HG03025 (cell line): ENCODE measurements around the gene OR2A25.
"Not testable (repeated sequence)": the region's sequence is repeated elsewhere in the genome, so short reads cannot be mapped to it uniquely, and the experiment has no call there.

Experiments used
- ATAC-seq: cut with Tn5 transposase; IDR thresholded peaks from one replicate; pipeline ENCODE4 v1.9.1; 2021; ENCODE audit warnings: mild to moderate bottlenecking, moderate library complexity; ENCODE audit not compliant: unreplicated experiment, low FRiP score

OR2A25 gene, protein sequence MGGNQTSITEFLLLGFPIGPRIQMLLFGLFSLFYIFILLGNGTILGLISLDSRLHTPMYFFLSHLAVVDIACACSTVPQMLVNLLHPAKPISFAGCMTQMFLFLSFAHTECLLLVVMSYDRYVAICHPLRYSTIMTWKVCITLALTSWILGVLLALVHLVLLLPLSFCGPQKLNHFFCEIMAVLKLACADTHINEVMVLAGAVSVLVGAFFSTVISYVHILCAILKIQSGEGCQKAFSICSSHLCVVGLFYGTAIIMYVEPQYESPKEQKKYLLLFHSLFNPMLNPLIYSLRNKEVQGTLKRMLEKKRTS

DNA sequence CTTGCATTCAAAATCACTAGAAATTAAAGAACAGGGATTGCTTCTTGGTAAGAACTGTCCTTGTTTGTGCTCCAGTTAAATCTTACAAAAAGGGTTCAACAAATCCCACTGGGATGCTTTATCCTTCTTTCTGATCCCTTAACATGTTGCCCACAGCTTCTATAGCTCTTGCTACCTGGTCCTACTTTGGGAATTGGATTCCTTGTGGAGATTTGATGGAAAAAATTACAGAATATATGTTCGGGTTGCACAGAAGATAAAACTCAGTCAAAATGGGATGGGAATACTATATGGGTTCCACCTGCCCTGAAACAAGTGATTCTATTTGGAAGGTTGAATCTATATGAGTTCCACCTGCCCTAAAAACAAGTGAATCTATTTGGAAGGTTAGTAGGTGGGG lies at the start of gene OR2A25:
Gene OR2A25, plus strand, starts transcription at position 301 of the 400 bp plus-strand sequence. CDS start 4,409 bp downstream, outside the sequence.
- ATAC-seq: no peak

DNA sequence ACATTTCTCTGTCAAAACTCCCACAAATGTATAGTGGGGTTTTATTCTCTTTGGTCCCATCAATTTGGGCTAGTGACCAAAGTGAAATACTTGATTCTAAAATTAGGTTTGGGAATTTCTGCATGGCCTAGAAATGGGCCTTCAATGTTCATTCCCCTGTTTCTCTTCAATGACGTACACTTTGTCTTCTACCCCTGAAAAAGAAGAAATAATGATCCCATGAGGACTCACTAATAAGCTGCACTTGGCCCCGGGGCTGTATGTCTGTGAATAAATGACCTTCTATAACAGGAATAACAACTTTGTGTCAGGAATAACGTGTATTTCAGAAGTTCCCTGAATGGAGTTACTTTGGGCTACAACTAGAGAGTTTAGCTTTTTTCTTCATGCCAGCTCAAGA lies 49.3 kb upstream of the OR2A25 start:
- no peak for ATAC-seq

DNA sequence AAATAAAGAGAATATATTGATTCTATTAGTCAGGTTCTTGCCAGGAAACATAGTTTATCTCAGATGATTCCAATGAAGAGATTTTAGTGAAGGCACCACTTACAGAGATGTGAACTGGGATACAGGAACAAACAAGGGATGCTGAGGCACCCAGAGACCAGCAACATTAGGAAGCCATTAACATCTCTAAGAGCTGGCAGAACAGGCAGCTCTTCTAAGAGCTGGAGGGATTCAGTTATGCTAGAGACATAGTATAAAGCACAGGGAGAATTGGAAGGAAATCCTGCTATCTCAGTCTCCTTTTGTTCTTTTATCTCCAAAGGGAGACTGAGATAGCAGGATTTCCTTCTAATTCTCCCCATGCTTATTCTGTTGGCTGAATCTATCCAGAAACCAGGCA lies 47.4 kb upstream of the OR2A25 start:
- ATAC-seq: no peak

DNA sequence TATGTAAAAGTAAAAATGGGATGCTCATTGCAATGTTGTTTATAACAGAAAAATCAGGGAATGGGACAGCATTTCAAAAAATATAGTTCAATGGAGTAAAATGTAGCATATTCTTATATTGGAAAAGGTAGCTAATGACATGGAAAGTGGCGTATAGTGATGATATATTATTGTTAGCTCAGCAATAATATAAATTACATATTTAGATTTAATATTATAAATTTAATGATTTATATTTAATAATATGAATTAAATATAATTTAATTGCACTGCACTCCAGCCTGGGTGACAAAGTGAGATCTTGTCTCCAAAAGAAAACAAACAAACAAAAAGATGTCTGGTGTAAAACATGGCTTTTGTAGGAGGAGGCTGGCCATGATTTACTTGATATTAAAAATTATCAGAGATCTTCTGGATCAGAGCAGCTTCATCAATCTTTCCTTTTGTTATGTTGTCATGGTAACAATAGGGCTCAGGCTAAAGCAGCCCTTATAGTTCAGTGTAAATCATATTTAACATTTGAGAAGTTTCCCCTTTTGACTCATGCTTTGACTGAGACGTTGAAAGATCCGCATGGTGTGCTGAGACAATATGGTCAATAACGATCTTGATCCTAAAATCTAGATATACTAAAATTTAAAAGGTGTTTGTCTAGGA lies 46.3 kb upstream of the OR2A25 start:
- ATAC-seq: no peak

DNA sequence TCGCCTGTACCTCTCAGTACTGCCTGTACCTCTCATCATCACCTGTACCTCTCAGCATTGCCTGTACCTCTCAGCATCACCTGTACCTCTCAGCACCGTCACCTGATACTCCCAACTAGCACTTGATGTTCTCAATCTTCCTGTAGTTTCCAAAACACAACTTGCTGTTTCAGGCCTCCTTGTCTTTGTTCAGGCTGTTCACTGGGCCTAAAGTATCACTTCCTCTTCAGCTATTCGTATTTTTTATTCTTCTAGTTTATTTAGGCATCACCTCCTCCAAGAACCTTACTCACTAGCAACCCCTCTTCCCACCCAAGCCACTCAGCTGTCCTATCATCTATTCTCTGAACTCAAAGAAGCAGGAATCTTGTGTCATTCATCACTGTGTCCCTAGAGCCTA lies 45.4 kb upstream of the OR2A25 start:
- ATAC-seq: no peak

DNA sequence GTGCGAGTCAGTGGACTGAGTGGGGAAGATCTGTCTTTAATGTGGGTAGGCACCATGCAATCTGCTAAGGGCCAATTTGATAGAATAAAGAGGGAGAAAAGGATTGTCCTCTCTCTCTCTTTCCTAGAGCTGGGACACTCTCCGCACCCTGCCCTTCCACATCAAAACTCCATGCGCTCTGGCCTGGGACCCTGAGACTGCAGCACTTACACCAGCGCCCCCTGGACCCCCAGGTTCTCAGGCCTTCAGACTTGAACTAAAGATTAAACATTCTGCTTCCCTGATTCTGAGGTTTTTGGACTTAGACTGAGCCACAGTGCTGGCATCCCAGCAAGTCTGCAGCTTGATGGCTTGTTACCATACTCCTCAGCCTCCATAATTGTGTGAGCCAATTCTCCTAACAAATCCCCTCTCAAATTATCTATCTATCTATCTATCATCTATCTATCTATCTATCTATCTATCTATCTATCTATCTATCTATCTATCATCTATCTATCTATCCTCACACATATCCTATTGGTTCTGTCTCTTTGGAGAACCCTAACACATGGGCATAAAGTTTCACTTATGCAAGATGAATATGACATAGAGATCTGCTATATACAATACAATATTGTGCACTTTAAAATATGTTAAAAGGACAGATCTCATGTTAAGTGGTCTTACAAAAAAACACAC lies 43.3 kb upstream of the OR2A25 start:
- no peak for ATAC-seq

DNA sequence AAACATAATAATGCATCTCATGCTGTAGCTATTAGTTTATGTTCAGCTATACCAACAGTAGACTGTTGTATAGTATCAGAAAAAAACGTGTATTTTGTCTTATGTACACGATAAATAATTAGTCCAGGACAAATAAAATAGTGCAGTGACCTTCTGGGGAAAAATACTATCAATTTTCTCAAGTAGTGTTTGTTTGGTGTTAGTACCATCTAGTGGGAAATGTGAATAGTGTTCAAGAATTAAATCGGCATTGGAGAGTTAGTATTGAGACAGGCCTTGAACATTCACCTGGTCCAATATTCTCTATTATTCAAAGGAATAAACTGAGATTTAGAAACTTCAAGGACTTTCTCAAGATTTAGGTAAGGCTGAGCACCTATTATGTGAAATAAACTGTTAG lies 42.5 kb upstream of the OR2A25 start:
- ATAC-seq: no peak

DNA sequence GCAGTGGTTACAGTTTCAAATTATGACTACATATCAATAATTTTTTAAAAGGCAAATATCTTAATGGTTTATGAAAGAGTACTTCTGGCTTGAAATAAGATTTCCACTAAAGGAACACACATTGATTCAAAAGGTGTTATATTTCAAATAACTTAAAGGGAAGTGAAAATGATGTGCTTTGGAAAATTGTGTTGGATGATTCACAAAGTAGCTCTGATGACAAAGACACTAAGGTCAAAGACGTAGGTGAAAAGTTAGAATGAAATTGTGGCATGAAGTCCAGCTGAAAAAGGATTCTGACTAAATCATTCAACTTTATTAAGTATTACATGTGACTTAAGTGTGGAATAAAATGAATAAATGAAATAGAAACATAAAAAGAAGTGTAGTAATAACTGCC lies 41.6 kb upstream of the OR2A25 start:
- no peak for ATAC-seq

DNA sequence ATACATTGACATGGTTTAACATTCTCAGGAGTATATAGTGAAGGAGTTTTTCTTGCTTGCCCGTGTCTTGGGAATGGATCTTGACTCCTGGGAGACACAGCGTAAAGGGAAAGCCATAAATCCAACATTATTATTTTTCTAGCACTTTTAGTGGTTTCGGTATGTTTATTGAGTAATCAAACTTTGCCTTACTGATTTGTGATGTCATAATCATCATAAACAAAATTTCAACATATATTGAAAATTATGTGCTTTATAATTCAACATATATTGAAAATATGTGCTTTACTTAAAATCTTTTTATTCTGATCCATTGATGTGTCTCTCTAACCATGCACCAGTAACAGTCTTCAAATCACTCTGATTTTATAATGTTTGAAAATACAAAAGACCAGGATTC lies 41.1 kb upstream of the OR2A25 start:
- ATAC-seq: no peak

DNA sequence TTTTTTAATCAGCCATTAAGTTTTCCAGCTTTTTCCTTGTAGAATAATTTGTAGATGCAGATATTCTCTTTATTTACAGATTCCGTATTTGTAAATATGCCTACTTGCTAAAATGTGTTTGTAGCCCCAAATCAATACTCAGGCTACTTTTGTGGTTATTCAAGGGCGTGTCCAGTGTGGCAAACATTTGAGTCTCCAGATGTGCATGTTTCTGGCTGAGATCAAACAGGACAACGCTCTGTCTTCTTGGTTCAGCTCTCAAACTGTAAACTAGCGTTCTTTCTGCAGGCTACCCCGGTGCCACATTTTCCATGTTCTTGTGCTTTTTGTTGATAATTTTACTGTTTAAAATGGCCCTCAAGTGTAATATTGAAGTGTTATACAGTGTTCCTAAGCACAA lies 37.1 kb upstream of the OR2A25 start:
- ATAC-seq: no peak

DNA sequence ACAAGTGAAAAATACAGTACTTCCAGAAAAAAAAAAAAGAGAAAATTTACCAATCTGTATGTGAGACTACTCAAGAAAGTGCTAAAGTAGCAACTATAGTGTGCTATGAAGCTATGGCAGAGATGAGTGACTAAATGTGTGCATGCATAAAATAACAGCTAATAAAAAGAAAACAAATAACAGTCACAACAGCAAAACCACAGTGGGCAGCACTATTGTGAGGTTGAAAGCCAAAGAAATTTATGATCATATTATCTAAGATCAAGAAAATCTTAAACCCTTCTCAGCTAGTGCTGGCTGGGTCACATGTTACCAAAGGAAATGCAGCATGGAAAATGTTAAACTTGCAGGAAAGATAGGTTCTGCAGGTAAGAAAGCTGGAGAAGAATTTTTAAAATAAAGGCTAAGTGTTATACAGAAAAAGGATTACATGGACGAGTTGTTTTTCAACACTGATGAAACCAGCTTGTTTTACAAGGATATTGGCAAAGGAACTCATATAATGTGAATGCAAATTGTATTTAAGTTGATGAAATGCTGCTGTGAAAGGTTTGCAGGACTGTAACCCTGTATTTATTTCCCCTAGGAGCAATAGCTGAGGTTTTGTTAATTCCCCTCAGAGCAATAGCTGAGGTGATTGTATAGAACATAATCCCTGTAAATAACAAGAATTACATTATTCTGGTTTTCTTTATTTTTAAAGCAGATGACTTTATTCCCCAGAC lies 36.5 kb upstream of the OR2A25 start:
- no peak for ATAC-seq

DNA sequence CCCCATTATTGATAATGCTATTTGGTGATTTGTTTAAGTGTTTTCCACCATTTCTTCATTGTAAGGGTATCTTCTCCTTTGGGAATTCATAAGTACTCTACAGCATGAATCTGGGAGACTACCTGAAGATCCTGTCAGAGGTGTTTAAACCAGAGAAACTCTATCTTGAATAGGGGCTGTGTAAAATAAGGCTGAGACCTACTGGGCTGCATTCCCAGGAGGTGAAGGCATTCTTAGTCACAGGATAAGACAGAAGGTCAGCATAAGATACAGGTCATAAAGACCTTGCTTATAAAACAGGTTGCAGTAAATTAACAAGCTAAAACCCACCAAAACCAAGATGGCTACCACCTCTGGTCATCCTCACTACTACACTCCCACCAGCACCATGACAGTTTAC lies 34.2 kb upstream of the OR2A25 start:
- ATAC-seq: no peak

DNA sequence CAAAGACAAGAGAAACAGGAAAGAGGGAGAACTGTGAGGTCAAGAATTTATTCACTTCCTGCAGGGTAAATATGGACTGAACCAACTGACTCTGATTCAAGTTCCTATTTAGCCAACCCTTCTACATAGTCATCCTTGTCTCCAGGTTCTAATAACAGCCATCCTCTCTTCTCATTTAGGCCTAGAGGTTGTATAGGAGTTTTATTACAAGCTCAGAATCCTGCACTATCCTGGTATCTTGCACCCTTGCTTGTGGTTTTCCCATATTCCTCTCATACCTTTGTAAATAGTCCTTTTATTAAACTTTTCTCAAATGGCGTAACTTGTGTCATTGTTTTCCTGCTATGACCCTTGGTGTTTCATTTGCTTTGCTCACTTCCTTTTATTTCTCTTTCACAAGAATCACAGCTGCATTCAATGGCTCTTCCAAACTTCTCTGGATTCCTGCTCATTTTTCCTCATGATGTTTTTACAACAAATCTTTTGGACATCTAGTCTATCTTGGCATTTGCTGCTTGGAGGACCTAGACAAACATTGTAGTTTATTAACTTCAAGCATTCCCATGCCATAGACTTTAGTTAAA lies 33.2 kb upstream of the OR2A25 start:
- no peak for ATAC-seq

DNA sequence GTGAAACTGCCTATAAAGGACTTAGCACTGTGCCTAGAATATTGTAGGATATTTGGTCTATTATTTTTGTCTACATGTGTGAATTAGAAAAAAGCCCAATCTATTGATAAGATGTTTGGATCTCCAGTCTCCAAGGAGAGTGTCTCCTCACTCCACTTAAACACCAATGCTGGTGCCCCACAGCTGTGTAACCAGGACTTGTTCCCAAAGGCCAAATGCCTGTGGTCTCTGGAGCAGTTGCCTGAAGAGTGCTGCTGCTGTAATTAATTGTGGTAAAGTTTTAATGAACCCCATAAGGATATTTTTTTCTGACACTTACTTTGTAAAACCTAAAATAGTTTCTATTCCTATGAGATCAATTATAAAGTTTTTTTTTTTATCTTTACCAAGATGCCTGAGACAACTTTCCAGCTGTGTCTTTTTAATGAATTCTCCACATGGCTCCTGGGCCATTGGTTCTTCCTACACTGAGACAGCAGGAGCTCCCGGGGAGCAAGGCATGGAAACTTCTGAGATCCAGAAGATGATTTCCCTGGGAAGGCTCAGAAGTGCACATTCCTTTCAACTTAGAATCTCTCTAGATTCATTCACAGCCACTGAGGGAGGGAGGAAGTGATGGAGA lies 32.1 kb upstream of the OR2A25 start:
- ATAC-seq: no peak

DNA sequence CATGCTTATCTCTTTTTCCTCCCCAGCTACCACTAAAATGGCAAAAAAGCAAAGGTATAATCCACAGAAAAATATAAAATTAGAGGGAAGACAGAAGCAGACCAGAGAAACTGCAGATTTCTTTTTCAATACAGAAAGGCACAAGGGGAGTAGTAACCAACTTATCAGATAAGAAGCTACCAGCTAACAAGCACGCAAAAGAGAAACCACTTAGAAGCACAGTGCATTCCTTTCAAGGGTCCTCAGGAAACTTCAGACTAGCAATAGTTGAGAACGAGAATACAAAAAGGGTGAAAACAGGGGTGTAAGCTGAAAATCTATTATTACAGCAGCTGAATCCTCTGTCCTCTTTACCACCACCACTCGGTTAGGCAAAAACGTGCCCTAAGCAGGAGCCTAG lies 30.7 kb upstream of the OR2A25 start:
- ATAC-seq: no peak

DNA sequence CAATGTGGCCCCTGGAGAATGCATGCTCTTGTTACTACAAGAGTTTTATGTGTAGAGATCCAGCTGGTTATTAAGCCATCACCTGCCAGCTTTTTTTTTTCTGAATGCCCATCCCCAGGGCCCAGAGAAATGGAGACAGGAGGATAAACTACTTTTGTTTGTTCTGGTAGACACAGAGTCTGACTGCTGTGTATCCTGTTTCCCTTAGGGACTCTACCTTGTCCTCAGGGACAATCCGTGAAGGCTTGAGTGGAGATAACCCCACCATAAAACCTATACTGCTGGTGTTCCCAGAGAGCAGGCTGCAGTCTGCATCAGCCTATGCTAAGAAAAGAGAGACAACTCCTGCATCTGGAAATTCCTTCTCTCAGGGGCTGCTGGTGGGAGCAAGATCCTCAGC lies 21.0 kb upstream of the OR2A25 start, which contains the start of gene OR2A5:
Gene OR2A5, plus strand, starts transcription at position 301 of the 400 bp plus-strand sequence. CDS start 1,454 bp downstream, outside the sequence.
- no peak for ATAC-seq

DNA sequence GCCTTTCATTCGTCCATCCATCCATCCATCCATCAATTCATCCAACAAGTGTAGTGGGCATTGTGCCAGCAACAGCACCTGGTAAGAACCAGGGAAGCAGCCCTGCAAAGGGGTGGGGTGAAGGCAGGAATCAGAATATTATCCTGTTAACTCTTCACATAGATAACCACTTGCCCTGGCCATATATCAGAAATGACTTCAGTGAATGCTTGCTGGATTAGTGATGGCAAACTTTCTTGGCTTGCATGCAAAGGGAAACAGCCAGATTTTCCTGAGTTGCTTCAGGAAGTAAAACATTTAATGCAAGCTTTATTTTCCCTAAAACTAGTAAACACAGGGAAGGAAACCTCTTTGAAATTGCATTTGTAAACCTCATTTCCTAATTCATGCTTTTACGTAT lies 20.1 kb upstream of the OR2A25 start:
- ATAC-seq: no peak

DNA sequence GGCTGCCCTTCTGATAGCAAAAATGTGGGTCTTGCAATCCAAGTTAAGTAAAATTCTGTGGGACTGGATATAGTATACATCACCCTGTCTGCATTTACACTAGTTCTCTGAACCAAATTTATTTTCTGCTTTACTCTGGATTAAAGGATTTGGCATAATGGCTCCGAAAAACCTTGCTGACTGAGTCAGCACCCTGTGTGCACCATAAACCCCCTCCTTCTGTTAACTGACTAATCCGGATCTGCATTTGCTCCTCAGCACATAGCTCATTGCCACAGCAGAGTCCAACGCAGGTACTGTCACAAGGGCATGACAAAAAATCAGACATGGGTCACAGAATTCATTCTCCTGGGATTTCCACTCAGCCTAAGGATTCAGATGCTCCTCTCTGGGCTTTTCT lies 19.5 kb upstream of the OR2A25 start:
- ATAC-seq: no peak

DNA sequence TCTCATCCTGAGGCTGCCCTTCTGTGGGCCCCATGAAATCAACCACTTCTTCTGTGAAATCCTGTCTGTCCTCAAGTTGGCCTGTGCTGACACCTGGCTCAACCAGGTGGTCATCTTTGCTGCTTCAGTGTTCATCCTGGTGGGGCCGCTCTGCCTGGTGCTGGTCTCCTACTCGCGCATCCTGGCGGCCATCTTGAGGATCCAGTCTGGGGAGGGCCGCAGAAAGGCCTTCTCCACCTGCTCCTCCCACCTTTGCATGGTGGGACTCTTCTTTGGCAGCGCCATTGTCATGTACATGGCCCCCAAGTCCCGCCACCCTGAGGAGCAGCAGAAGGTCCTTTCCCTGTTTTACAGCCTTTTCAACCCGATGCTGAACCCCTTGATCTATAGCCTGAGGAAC lies 18.7 kb upstream of the OR2A25 start:
- ATAC-seq: not testable (repeated sequence)

DNA sequence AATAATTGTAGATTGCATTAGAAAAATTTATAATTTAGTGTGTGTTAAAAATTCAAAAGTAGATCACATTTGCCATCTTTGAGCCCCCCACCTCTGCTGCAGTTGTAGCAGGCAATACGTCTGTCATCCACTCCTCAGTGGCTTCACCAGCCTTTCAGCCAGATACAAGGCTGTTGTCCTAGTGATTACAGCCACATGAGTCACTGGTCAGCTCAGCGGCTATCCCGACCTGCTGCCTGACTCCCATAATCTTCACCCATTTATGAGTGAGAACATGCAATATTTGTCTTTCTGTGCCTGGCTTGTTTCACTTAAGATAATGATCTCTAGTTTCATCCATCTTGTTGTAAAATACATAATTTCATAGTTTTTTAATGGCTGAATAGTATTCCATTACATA lies 11.7 kb upstream of the OR2A25 start:
- ATAC-seq: no peak
